SK-N-MC (cell line): ENCODE measurements around the gene VSIG4.

ENCODE experiments used
- EZH2 ChIP-seq: fragments of 200-600 bp; sonication (generic); IDR thresholded peaks from one replicate; pipeline ENCODE4 v1.6.1; 2017; ENCODE audit warnings: antibody characterized with exemption
- FOXP2 ChIP-seq: optimal IDR thresholded peaks from 2 replicates; pipeline ENCODE3; 2011; ENCODE audit warnings: mild to moderate bottlenecking, moderate library complexity; ENCODE audit not compliant: insufficient read depth; ENCODE audit errors: extremely low read length, control extremely low read depth
- POLR2AphosphoS5 ChIP-seq: IDR thresholded peaks from 2 replicates; pipeline ENCODE4 v1.6.1; 2012; ENCODE audit warnings: mild to moderate bottlenecking, low read depth, low read length, borderline replicate concordance

DNA sequence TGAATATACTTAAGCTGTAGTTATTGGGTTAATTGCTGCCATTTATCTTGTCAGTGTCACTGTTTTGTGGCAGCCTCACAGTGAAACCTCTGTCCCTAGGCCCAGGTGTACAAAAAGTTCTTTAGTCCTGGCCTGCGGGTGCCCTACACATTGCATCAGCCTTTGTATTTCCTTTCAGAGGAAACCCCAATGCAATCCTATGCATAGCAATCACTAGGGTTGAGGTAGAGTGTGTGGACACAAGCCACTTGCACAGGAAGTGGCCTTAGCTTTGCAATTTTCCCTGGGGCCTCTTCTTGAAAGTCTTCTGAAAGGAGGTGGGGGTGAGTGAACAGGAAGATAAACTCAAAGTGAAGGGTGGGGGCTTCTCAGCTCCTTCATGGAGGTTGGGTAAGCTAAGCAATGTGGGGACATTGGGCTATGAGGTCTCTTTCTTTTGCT, 27.8 kb downstream of the VSIG4 start:
- TF ChIP-seq POLR2AphosphoS5: no peak
- no peak for TF ChIP-seq EZH2
- no peak for TF ChIP-seq FOXP2
